GM12878 (cell line): ENCODE data around the gene TRIM45. TPM values are rescaled to one million over a fixed set of nuclear protein-coding genes. Genes with fewer than 3 reads are reported as not detected.
A peak's percentile ranks its signal among the peaks of the same experiment; 100 is the strongest.

Experiments used
- BACH1 ChIP-seq: fragments of 450-650 bp; IDR thresholded peaks from 2 replicates; pipeline ENCODE4 v1.6.1; 2017; ENCODE audit warnings: mild to moderate bottlenecking, borderline replicate concordance
- BHLHE40 ChIP-seq, 2 experiments: fragments of 450-650 bp in 1 of 2; IDR thresholded peaks; 2 replicates each; pipeline ENCODE4 v1.6.1; 2011 to 2017; ENCODE audit warnings: low read depth in 2 of 2, borderline replicate concordance in 1 of 2, improper control_type of control experiment in 1 of 2, low read length in 1 of 2, mild to moderate bottlenecking in 1 of 2
- CBX5 ChIP-seq: sonication (generic); IDR thresholded peaks from 2 replicates; pipeline ENCODE4 v1.6.1; 2016; ENCODE audit warnings: low read depth, moderate library complexity, mild to moderate bottlenecking, inconsistent platforms
- CREM ChIP-seq: IDR thresholded peaks from 2 replicates; pipeline ENCODE4 v1.6.1; 2014; ENCODE audit warnings: antibody characterized with exemption, low read depth
- EP300 ChIP-seq, 2 experiments: fragments of 150-350 bp in 1 of 2; IDR thresholded peaks; 2 replicates each; pipeline ENCODE4 v1.6.1; 2011 to 2012; ENCODE audit warnings: low read depth in 2 of 2, low read length in 2 of 2, borderline replicate concordance in 1 of 2, improper control_type of control experiment in 1 of 2, inconsistent platforms in 1 of 2; ENCODE audit not compliant: control insufficient read depth in 1 of 2
- FOXM1 ChIP-seq: IDR thresholded peaks from 2 replicates; pipeline ENCODE4 v1.6.1; 2012; ENCODE audit warnings: low read depth, mild to moderate bottlenecking, inconsistent platforms, low read length, moderate library complexity
- GABPA ChIP-seq: IDR thresholded peaks from 2 replicates; pipeline ENCODE4 v1.6.1; 2014; ENCODE audit warnings: antibody characterized with exemption, low read depth, mild to moderate bottlenecking, inconsistent platforms
- GATAD2B ChIP-seq: fragments of 450-650 bp; conservative IDR thresholded peaks from 2 replicates; pipeline ENCODE4 v1.6.1; 2017; ENCODE audit warnings: low read depth, mild to moderate bottlenecking, moderate library complexity
- KAT2A ChIP-seq: conservative IDR thresholded peaks from 2 replicates; pipeline ENCODE4 v1.6.1; 2011; ENCODE audit warnings: low read depth, low read length; ENCODE audit not compliant: control insufficient read depth
- KLF5 ChIP-seq: fragments of 450-650 bp; IDR thresholded peaks from 2 replicates; pipeline ENCODE4 v1.6.1; 2014; ENCODE audit warnings: mild to moderate bottlenecking; ENCODE audit not compliant: partially characterized antibody
- MYC ChIP-seq: IDR thresholded peaks from 2 replicates; pipeline ENCODE4 v1.6.1; 2011; ENCODE audit warnings: mild to moderate bottlenecking, low read length, moderate library complexity, inconsistent platforms; ENCODE audit not compliant: insufficient read depth, insufficient replicate concordance, insufficient read length, severe bottlenecking
- NFYB ChIP-seq: IDR thresholded peaks from 2 replicates; pipeline ENCODE4 v1.6.1; 2011; ENCODE audit warnings: low read depth, mild to moderate bottlenecking, low read length, improper control_type of control experiment, moderate library complexity; ENCODE audit not compliant: insufficient read depth
- PML ChIP-seq: IDR thresholded peaks from 2 replicates; pipeline ENCODE4 v1.6.1; 2012; ENCODE audit warnings: low read length, inconsistent platforms
- RELA ChIP-seq: fragments of 450-650 bp; IDR thresholded peaks from 2 replicates; pipeline ENCODE4 v1.8.0; 2014; ENCODE audit warnings: borderline replicate concordance; ENCODE audit not compliant: partially characterized antibody
- SMAD1 ChIP-seq: fragments of 450-650 bp; IDR thresholded peaks from 2 replicates; pipeline ENCODE4 v1.6.1; 2018; ENCODE audit warnings: mild to moderate bottlenecking, low read depth; ENCODE audit not compliant: partially characterized antibody
- TBL1XR1 ChIP-seq: IDR thresholded peaks from 2 replicates; pipeline ENCODE4 v1.6.1; 2012; ENCODE audit warnings: low read depth, low read length, improper control_type of control experiment
- TCF7 ChIP-seq: IDR thresholded peaks from 2 replicates; pipeline ENCODE4 v1.6.1; 2014; ENCODE audit warnings: antibody characterized with exemption, borderline replicate concordance
- YBX1 ChIP-seq: fragments of 450-650 bp; IDR thresholded peaks from 2 replicates; pipeline ENCODE4 v1.6.1; 2016; ENCODE audit warnings: antibody characterized with exemption
- ZNF24 ChIP-seq: fragments of 450-650 bp; IDR thresholded peaks from 2 replicates; pipeline ENCODE4 v1.6.1; 2017; ENCODE audit warnings: antibody characterized with exemption, mild to moderate bottlenecking
- polyA plus RNA-seq, 11 experiments: library from polyadenylated mRNA; depleted of rRNA in 4 of 11; unstranded in 6 of 11; stranded (reverse) in 5 of 11; fragments of >200 nt; fragmentation: Nextera tagmentation in 4 of 11; fragmentation: Illumina TruSeq in 1 of 11; extraction: Ambion mirVana in 4 of 11; extraction: Trizol in 1 of 11; gene quantifications; 1 replicate in 1 of 11; 2 replicates in 10 of 11; pipeline versions ENCODE4 v1.2.1 to v1.2.3, GENCODE V29; 2011 to 2016; ENCODE audit warnings: inconsistent platforms in 2 of 11, missing spikeins in 2 of 11, low read depth in 1 of 11
- total RNA-seq, 4 experiments: library from RNA; depleted of rRNA in 3 of 4; stranded (reverse); fragments of >200 nt in 3 of 4; fragmentation: Illumina TruSeq in 1 of 4; extraction: Trizol in 1 of 4; gene quantifications; 2 replicates each; pipeline versions ENCODE4 v1.2.1 to v1.2.3, GENCODE V29; 2013 to 2021
- TF ChIP-seq, protein P1 (sequence below): fragments of 450-650 bp; IDR thresholded peaks from 2 replicates; pipeline ENCODE4 v1.6.1; 2018; ENCODE audit warnings: mild to moderate bottlenecking, low read depth, moderate library complexity; ENCODE audit not compliant: partially characterized antibody
- TF ChIP-seq, protein P2 (sequence below): fragments of 450-650 bp; IDR thresholded peaks from 2 replicates; pipeline ENCODE4 v1.6.1; 2017; ENCODE audit warnings: mild to moderate bottlenecking, low read depth, inconsistent platforms; ENCODE audit not compliant: poor library complexity, severe bottlenecking

TRIM45 gene
- total and polyA plus RNA-seq, 10 of the 15 experiments (the other 5 are each of a cell fraction or from before 2014, with no cell fraction given), result 0.31 to 0.86 (median 0.46) TPM

DNA sequence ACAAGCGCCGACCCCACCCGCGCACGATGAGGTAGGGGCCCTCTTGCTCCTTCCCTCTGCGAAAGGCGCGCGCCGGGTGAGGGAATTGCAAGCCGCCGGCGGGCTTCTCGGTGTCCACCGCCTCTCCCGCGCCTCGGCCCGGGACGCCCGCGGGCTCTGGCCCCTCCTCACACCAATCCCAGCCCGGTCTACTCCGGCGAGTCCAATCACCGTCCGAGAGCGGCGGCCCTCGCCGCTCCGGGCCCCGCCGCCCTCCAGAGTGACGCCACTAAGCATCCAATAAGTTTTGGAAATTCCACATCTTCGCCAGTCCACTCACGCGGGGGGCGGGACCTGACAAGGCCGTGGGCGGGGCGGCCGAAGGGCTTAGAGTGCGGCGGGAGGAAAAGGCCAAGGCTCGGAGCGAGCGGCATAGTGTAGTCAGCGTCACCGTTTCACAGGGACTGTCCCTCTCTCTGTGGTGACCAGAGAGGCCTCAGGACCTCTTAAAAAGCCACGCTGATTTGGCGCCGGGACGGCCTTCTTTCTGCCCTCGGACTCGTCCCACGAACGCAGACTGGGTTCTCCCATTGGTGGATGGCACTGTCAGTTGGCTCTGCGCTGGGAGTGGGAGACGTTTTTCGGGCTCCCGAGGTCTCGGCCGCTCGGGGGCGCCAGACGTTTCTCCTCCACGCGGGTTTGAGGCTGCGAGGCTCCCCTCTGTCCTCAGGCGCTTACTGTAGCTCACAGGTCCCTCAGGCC, at the start of gene TRIM45 (continued):
- TF ChIP-seq, protein P1, sequence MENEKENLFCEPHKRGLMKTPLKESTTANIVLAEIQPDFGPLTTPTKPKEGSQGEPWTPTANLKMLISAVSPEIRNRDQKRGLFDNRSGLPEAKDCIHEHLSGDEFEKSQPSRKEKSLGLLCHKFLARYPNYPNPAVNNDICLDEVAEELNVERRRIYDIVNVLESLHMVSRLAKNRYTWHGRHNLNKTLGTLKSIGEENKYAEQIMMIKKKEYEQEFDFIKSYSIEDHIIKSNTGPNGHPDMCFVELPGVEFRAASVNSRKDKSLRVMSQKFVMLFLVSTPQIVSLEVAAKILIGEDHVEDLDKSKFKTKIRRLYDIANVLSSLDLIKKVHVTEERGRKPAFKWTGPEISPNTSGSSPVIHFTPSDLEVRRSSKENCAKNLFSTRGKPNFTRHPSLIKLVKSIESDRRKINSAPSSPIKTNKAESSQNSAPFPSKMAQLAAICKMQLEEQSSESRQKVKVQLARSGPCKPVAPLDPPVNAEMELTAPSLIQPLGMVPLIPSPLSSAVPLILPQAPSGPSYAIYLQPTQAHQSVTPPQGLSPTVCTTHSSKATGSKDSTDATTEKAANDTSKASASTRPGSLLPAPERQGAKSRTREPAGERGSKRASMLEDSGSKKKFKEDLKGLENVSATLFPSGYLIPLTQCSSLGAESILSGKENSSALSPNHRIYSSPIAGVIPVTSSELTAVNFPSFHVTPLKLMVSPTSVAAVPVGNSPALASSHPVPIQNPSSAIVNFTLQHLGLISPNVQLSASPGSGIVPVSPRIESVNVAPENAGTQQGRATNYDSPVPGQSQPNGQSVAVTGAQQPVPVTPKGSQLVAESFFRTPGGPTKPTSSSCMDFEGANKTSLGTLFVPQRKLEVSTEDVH, result no peak
- TF ChIP-seq MYC (no peak), CBX5 (peak; percentile 44; the same call in 1 of the 2 replicates), NFYB (peak; percentile 87), SMAD1 (no peak), KLF5 (no peak), TBL1XR1 (0 out of 2 replicates have a peak, but pooled peaks have one; percentile 22), KAT2A (no peak), CREM (0 out of 2 replicates have a peak, but pooled peaks have one; percentile 30), TCF7 (no peak), GABPA (no peak), BHLHE40 (IDR thresholded peaks at IDR 0.05; ENCODE audit: borderline replicate concordance in 1 of 2, low read depth in 2 of 2, low read length in 1 of 2) (peak in 1 of 2 experiments; percentile 34; a peak in 2 of 4 replicates), FOXM1 (no peak), PML (no peak), YBX1 (no peak), ZNF24 (no peak), EP300 (IDR thresholded peaks at IDR 0.05; ENCODE audit: borderline replicate concordance in 1 of 2, control insufficient read depth in 1 of 2, low read depth in 2 of 2, low read length in 2 of 2) (no peak), GATAD2B (peak; percentile 57; the same call in 1 of the 2 replicates), RELA (no peak), BACH1 (0 out of 2 replicates have a peak, but pooled peaks have one; percentile 9)
- TF ChIP-seq, protein P2, sequence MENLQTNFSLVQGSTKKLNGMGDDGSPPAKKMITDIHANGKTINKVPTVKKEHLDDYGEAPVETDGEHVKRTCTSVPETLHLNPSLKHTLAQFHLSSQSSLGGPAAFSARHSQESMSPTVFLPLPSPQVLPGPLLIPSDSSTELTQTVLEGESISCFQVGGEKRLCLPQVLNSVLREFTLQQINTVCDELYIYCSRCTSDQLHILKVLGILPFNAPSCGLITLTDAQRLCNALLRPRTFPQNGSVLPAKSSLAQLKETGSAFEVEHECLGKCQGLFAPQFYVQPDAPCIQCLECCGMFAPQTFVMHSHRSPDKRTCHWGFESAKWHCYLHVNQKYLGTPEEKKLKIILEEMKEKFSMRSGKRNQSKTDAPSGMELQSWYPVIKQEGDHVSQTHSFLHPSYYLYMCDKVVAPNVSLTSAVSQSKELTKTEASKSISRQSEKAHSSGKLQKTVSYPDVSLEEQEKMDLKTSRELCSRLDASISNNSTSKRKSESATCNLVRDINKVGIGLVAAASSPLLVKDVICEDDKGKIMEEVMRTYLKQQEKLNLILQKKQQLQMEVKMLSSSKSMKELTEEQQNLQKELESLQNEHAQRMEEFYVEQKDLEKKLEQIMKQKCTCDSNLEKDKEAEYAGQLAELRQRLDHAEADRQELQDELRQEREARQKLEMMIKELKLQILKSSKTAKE, result no peak
